HEK293T (cell line): ENCODE data around the gene TRAT1.

Experiments used
- CTCF ChIA-PET: fragments of 350-600 bp; formaldehyde crosslinking; extraction: SDS; loops from one replicate; lab custom pipeline; 2021; ENCODE audit warnings: antibody characterized with exemption, inconsistent platforms; lab: Yijun Ruan, JAX
- POLR2A ChIA-PET: fragments of 350-600 bp; formaldehyde crosslinking; extraction: SDS; loops from one replicate; lab custom pipeline; 2020; ENCODE audit warnings: antibody characterized with exemption, inconsistent platforms; lab: Yijun Ruan, JAX
- DNase-seq: peaks from one replicate; pipeline ENCODE4 v3.0.0; 2012; ENCODE audit warnings: mixed read lengths; ENCODE audit errors: extremely low spot score
- ARNT ChIP-seq: fragments of 450-650 bp; IDR thresholded peaks from 2 replicates; pipeline ENCODE4 v1.6.1; 2017; ENCODE audit warnings: mild to moderate bottlenecking
- BHLHE40 ChIP-seq: fragments of 450-650 bp; IDR thresholded peaks from 2 replicates; pipeline ENCODE4 v1.6.1; 2016; ENCODE audit warnings: mild to moderate bottlenecking, moderate library complexity, borderline replicate concordance
- CTBP1 ChIP-seq: fragments of 450-650 bp; IDR thresholded peaks from 2 replicates; pipeline ENCODE4 v1.6.1; 2016; ENCODE audit warnings: borderline replicate concordance
- ELF4 ChIP-seq: fragments of 450-650 bp; IDR thresholded peaks from 2 replicates; pipeline ENCODE4 v1.6.1; 2017; ENCODE audit warnings: antibody characterized with exemption
- FOXA1 ChIP-seq: fragments of 450-650 bp; IDR thresholded peaks from 2 replicates; pipeline ENCODE4 v1.6.1; 2016; ENCODE audit warnings: mild to moderate bottlenecking
- FOXK2 ChIP-seq: fragments of 450-650 bp; IDR thresholded peaks from 2 replicates; pipeline ENCODE4 v1.6.1; 2016; ENCODE audit warnings: mild to moderate bottlenecking
- FOXM1 ChIP-seq: fragments of 450-650 bp; IDR thresholded peaks from 2 replicates; pipeline ENCODE4 v1.6.1; 2017; ENCODE audit warnings: mild to moderate bottlenecking, borderline replicate concordance
- HDGF ChIP-seq: fragments of 450-650 bp; IDR thresholded peaks from 2 replicates; pipeline ENCODE4 v1.6.1; 2017; ENCODE audit warnings: antibody characterized with exemption, borderline replicate concordance
- L3MBTL2 ChIP-seq: fragments of 450-650 bp; conservative IDR thresholded peaks from 2 replicates; pipeline ENCODE4 v1.6.1; 2016; ENCODE audit warnings: mild to moderate bottlenecking
- LEF1 ChIP-seq: fragments of 450-650 bp; IDR thresholded peaks from 2 replicates; pipeline ENCODE4 v1.6.1; 2017; ENCODE audit warnings: mild to moderate bottlenecking, borderline replicate concordance
- NFRKB ChIP-seq: fragments of 450-650 bp; IDR thresholded peaks from 2 replicates; pipeline ENCODE4 v1.6.1; 2016; ENCODE audit warnings: mild to moderate bottlenecking, moderate library complexity
- SP1 ChIP-seq: fragments of 450-650 bp; IDR thresholded peaks from 2 replicates; pipeline ENCODE4 v1.6.1; 2017
- SUZ12 ChIP-seq: fragments of 450-650 bp; IDR thresholded peaks from 2 replicates; pipeline ENCODE4 v1.6.1; 2016; ENCODE audit warnings: mild to moderate bottlenecking
- TARDBP ChIP-seq: fragments of 450-650 bp; IDR thresholded peaks from 2 replicates; pipeline ENCODE4 v1.6.1; 2016
- ZNF384 ChIP-seq: fragments of 450-650 bp; IDR thresholded peaks from 2 replicates; pipeline ENCODE4 v1.6.1; 2016
- TF ChIP-seq, protein P1 (sequence below): fragments of 450-650 bp; IDR thresholded peaks from 2 replicates; pipeline ENCODE4 v1.6.1; 2016

Gene TRAT1, protein sequence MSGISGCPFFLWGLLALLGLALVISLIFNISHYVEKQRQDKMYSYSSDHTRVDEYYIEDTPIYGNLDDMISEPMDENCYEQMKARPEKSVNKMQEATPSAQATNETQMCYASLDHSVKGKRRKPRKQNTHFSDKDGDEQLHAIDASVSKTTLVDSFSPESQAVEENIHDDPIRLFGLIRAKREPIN

DNA sequence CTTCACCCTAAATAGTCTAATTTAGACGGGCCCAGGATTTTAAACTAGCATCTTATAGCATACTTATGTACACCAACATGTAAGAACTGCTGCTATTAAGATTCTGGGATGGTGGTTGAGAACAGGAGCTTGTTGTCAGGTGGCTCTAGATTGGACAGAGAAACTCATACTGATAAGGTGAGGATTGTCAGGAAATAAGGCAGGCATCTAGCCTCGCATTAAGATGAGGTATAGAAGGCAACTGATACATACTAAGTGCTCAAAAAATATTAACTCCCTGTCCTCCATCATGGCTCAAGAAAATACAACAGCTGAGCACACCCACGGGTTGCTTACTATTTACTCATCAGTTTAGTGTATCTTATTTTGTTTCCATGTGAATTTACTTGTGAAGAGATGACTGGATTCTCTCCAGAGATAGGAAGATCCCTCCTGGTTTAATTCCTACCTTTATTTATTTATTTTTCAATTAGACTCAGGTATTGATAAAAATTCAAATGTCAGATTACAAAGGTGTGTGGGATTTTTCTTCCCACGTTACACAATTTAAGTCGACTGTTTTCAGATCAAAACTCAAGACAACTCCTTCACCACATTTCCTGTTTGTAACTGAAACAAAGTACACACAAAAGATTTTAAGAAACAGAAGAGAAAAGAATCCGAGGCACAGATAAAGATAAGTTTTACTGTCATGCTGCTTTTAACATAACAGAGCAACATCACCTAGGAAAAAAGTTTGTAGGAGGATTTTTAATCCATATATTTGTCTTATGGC, at the start of gene TRAT1:
TRAT1 (plus strand) TSS at position 664 of the 775 bp plus-strand sequence. CDS start 142 bp downstream, outside the sequence.
- TF ChIP-seq FOXK2 (no peak), ZNF384 (no peak), ARNT (no peak), HDGF (no peak), TARDBP (no peak), FOXM1 (no peak), BHLHE40 (no peak), CTBP1 (no peak), SP1 (no peak), SUZ12 (no peak), LEF1 (no peak), ELF4 (no peak), NFRKB (no peak), L3MBTL2 (no peak), FOXA1 (no peak)
- TF ChIP-seq, protein P1, sequence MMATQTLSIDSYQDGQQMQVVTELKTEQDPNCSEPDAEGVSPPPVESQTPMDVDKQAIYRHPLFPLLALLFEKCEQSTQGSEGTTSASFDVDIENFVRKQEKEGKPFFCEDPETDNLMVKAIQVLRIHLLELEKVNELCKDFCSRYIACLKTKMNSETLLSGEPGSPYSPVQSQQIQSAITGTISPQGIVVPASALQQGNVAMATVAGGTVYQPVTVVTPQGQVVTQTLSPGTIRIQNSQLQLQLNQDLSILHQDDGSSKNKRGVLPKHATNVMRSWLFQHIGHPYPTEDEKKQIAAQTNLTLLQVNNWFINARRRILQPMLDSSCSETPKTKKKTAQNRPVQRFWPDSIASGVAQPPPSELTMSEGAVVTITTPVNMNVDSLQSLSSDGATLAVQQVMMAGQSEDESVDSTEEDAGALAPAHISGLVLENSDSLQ: no peak
- DNase-seq: no peak
- POLR2A ChIA-PET: no interaction called here
- CTCF ChIA-PET: no interaction called here

DNA sequence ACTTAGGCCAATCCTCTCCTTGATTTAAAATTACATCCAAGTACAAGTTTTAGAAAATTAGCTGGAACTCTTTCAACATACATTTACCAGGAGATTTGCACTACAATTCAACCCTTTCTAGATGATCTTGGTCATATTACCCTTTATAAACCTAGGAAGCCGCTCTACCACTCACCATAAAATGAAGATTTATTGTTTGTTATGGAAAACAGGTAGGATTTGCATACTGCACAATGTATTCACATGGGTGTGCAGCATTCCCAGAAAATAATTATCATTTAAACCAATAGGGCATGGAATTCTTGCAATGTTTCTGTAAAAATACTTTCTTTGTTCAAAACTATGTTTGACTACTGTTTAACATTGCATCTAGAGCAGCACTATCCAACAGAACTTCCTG, 46.9 kb upstream of the TRAT1 start:
- CTCF ChIA-PET: no interaction called here
- TF ChIP-seq SUZ12 (no peak), CTBP1 (no peak)
- POLR2A ChIA-PET: no interaction called here
- no peak for DNase-seq

DNA sequence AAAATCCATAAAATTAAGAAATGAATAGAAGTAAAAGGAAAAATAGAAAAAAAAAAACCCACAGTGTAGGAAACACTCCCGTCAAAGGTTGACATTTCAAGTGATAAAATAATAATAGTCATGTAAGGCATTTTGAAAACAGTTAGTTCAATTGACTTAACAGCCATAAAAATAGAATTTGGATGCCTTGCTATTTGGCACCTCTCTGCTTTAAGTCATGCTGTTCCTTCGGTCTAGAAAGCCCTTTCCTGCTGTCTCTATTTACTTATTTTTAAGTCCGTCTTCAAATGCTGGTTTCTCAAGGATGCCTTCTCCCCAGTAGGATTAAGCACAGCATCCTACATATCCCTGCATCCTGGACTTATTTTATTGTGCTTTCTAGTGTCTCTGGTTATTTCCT, 43.1 kb upstream of the TRAT1 start:
- TF ChIP-seq ELF4 (no peak), BHLHE40 (no peak), ZNF384 (no peak), HDGF (no peak), ARNT (no peak), NFRKB (no peak), TARDBP (no peak), SP1 (no peak), FOXK2 (no peak), FOXA1 (no peak), LEF1 (no peak), SUZ12 (no peak)
- TF ChIP-seq, protein P1: no peak
- ChIA-PET POLR2A (no interaction called here), CTCF (no interaction called here)
- DNase-seq: no peak

DNA sequence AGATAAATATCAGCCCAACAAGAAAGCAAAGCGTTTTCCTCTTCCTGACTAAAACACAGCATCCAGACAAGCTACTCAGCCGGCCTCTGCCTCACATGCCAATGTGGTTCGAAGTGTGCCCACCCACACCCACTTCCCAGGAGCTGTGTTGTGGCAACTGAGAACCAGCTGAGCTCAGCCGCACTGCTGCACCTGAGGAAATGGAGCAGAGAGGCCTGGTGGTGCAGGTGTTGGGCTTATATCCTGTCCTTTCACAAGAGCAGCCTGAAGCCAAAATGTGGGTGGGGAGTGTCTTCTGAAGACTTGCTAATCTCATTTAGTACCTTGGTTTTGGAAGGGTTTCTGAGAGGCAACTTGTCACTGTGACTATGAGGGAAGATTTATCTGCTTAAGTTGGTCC, 42.4 kb upstream of the TRAT1 start:
- CTCF ChIA-PET: no interaction called here
- POLR2A ChIA-PET: no interaction called here

DNA sequence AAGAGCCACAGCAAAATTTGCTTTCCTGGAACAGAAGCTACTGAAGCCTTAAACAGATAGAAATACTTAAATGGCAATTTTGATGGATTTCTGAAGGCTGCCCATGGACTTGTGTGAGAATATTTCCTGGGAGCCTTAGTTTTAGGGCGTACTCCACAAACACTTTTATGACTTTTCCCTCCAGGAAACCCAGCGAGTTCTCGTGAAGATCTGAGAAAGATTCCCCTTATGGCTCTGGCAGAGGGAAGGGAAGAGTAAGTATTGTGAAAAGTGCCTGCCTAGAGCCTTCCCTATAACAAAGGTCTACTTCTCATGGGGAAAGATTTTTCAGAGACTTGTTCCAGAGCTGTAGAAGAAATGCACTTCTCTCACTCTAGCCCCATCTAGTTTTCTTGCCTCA, 31.1 kb upstream of the TRAT1 start:
- TF ChIP-seq CTBP1: no peak
- TF ChIP-seq FOXA1: no peak
- DNase-seq: no peak
- ChIA-PET CTCF (no interaction called here), POLR2A (no interaction called here)

More for the DNA sequence above, 42.4 kb upstream of the TRAT1 start:
- TF ChIP-seq SUZ12: no peak
- TF ChIP-seq SP1: no peak
- TF ChIP-seq BHLHE40: no peak
- no peak for TF ChIP-seq LEF1
- TF ChIP-seq, protein P1: no peak
- no peak for TF ChIP-seq FOXA1
- no peak for TF ChIP-seq FOXK2
- no peak for TF ChIP-seq FOXM1
- TF ChIP-seq CTBP1: no peak
- TF ChIP-seq ELF4: no peak
- no peak for TF ChIP-seq ARNT
- no peak for TF ChIP-seq TARDBP
- no peak for TF ChIP-seq NFRKB
- DNase-seq: no peak

DNA sequence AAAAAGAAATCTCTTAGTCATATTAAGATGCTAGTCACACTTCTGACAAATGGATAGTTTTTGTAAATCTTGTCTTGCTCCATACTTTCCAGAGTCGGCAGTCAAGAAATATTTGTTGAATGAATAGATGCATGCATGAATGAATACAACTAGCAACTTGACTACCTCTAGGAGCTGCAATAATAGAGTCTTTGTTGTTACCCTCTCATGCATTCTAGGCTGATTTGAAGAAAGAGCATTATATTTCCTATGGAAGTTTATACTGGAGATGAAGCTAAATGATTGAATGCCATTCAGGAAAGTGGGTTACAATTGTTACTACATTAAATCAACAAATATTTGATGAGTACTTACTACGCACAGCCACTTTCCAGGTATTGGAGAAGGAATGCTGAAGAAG, 18.1 kb upstream of the TRAT1 start:
- POLR2A ChIA-PET: no interaction called here
- TF ChIP-seq CTBP1 (no peak), L3MBTL2 (no peak), ARNT (no peak), ELF4 (no peak), SP1 (no peak), NFRKB (no peak)
- TF ChIP-seq, protein P1: no peak
- no peak for DNase-seq
- CTCF ChIA-PET: no interaction called here
